SJSA1 (cell line): Measurements from ENCODE around the gene NSFL1C. TPM values are rescaled to one million over a fixed set of nuclear protein-coding genes. Genes with fewer than 3 reads are reported as not detected.

ENCODE experiments used
- DNase-seq, 2 experiments: peaks; one replicate each; pipeline ENCODE4 v3.0.0-alpha.2; 2015 to 2020; ENCODE audit warnings: low spot score in 2 of 2, low read depth in 1 of 2
- H3K27ac ChIP-seq: fragments of 250-450 bp; sonication (Bioruptor Pico); 2 replicates; pipeline ENCODE4 v1.5.1; 2020; ENCODE audit warnings: mild to moderate bottlenecking, moderate library complexity
- H3K27me3 ChIP-seq: fragments of 250-450 bp; sonication (Bioruptor Pico); replicated peaks from 2 replicates; pipeline ENCODE4 v1.5.1; 2020; ENCODE audit warnings: mild to moderate bottlenecking, moderate library complexity
- H3K36me3 ChIP-seq: fragments of 250-450 bp; sonication (Bioruptor Pico); 2 replicates; pipeline ENCODE4 v1.5.1; 2020; ENCODE audit warnings: mild to moderate bottlenecking
- H3K4me1 ChIP-seq: fragments of 250-450 bp; sonication (Bioruptor Pico); replicated peaks from 2 replicates; pipeline ENCODE4 v1.6.1; 2021; ENCODE audit warnings: mild to moderate bottlenecking
- H3K4me3 ChIP-seq: fragments of 250-450 bp; sonication (Bioruptor Pico); 2 replicates; pipeline ENCODE4 v1.5.1; 2020; ENCODE audit warnings: mild to moderate bottlenecking
- H3K9me3 ChIP-seq: fragments of 250-450 bp; sonication (Bioruptor Pico); replicated peaks from 2 replicates; pipeline ENCODE4 v1.5.1; 2020; ENCODE audit warnings: mild to moderate bottlenecking
- total RNA-seq: library from RNA; depleted of rRNA; stranded (reverse); fragments of >200 nt; shearing (Covaris generic); gene quantifications from 2 replicates; pipeline ENCODE4 v1.2.3, GENCODE V29; 2014

Gene NSFL1C
- total RNA-seq, 1 experiment from 2014 or later = 57.3 TPM

DNA sequence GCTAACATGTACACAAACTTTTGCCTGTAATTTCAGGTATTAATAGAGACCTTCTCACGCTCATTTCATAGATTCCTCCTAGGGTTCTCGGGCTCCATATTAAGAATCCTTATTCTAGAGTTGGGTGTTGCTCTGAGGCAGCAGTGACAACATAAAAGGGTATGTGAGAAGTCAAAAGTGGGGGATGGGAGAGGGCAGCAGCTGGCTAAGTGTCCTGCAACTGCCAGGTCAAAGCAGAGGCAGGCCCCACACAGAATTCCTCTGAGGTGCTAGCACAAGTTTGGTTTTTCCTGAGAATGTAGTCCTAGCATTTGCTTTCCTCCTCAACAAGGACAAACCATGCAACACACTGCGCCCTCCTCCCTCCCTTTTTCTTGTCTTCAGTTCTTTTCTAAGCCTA lies 4.6 kb downstream of the NSFL1C start:
- H3K27ac ChIP-seq = no peak overlapping the region
- H3K9me3 ChIP-seq = peaks cover 3% of the 10 kb centered on the region; the same call in 1 of the 2 replicates
- H3K27me3 ChIP-seq = no peaks in the 10 kb centered on the region
- H3K4me1 ChIP-seq = peaks cover 11% of the 10 kb centered on the region
- H3K4me3 ChIP-seq = no peak overlapping the region
- peaks cover 89% of the 10 kb centered on the region for H3K36me3 ChIP-seq
- DNase-seq = no peak

DNA sequence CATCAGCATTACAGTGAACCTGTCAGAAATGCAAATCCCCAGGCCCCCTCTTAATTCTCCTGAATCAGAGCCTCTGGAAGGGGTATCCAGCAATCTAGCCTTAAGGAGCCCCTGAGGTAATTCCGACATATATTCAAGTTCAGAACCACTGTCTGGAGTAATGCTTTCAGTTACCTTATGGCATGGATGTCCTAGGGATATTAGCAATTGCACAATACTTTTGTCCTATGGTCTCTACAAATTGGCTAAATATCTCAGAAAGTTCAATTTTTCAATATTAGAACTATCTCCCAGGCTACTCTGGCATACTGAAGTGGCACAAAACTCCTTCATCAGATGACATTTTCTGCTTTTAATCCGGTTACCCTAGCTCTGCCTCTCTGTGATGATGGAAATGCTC lies 6.4 kb downstream of the NSFL1C start:
- Histone ChIP-seq H3K9me3 (no peaks in the 10 kb centered on the region), H3K27ac (no peak overlapping the region), H3K27me3 (no peaks in the 10 kb centered on the region), H3K4me3 (no peak overlapping the region), H3K4me1 (peaks cover 4% of the 10 kb centered on the region), H3K36me3 (peaks cover 96% of the 10 kb centered on the region)
- DNase-seq = no peak

DNA sequence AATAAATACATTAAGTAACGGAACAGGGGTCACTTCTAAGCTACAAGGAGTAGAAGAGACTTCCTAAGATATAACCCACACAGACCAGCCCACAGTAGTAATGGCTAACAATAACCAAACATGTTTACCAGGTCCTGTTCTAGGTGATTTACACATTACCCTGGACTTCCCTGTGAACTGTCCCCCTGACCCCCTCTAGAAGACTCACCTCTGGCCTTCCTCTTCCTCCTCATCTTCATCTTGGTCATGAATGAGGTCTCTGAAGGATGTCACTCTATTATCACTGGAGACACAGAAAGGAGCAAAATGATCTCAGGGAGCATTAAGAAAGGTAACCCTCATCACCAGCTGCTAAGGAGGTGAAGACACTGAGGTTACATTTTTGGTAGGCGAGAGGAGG lies 8.7 kb downstream of the NSFL1C start:
- Histone ChIP-seq H3K4me3 (no peak overlapping the region), H3K27ac (no peak overlapping the region), H3K4me1 (no peaks in the 10 kb centered on the region), H3K36me3 (peaks cover 96% of the 10 kb centered on the region), H3K9me3 (no peaks in the 10 kb centered on the region), H3K27me3 (no peaks in the 10 kb centered on the region)
- no peak for DNase-seq

GRCh38 chr20:1456300-1456699 lies 10.3 kb downstream of the NSFL1C start:
- Histone ChIP-seq H3K36me3 (peaks cover 100% of the 10 kb centered on the region), H3K9me3 (no peaks in the 10 kb centered on the region), H3K4me3 (no peak overlapping the region), H3K27ac (0 out of 2 replicates have a peak overlapping the region, but pooled peaks have one; percentile 3), H3K4me1 (no peaks in the 10 kb centered on the region), H3K27me3 (no peaks in the 10 kb centered on the region)
- DNase-seq = no peak

- Histone ChIP-seq H3K9me3 (no peaks in the 10 kb centered on the region), H3K36me3 (peaks cover 98% of the 10 kb centered on the region), H3K4me3 (no peak overlapping the region), H3K27me3 (no peaks in the 10 kb centered on the region), H3K4me1 (no peaks in the 10 kb centered on the region), H3K27ac (no peak overlapping the region)
- no peak for DNase-seq
Observed at GRCh38 chr20:1450926-1451491, 15.6 kb downstream of the NSFL1C start.

- no peak overlapping the region for H3K27ac ChIP-seq
- DNase-seq = no peak
- H3K9me3 ChIP-seq = no peaks in the 10 kb centered on the region
- H3K27me3 ChIP-seq = no peaks in the 10 kb centered on the region
- H3K4me3 ChIP-seq = no peak overlapping the region
- H3K4me1 ChIP-seq = no peaks in the 10 kb centered on the region
- H3K36me3 ChIP-seq = peaks cover 98% of the 10 kb centered on the region
Observed at GRCh38 chr20:1449370-1449769, 17.3 kb downstream of the NSFL1C start.

DNA sequence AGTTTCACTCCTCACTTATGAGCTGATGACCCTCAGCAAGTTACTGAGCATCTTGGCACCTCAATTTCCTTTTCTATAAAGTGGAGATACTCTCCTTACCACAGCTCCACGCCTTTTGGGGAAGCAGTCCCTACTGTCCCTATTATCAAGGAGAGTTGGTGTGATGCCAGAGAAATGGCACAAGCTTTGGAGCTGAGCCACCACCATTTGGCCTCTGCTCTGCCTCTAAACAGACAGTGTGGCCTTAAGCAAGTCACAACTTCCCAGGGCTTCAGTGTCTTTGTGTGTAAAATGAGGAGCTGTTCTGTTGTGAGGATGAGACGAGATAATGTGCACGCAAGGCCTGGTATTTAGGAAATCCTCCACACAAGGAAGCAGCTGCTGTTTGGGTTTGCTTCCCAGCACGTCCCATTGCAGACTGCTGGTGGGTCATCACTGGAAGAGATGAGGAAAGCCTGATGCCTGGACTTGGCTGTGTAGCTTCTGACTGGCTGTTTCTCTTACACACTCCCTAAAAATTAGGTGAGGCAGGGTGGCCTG lies 18.5 kb downstream of the NSFL1C start:
- Histone ChIP-seq H3K4me1 (no peaks in the 10 kb centered on the region), H3K27ac (no peak overlapping the region), H3K9me3 (no peaks in the 10 kb centered on the region), H3K4me3 (no peak overlapping the region), H3K27me3 (no peaks in the 10 kb centered on the region), H3K36me3 (peaks cover 97% of the 10 kb centered on the region)
- DNase-seq = no peak

DNA sequence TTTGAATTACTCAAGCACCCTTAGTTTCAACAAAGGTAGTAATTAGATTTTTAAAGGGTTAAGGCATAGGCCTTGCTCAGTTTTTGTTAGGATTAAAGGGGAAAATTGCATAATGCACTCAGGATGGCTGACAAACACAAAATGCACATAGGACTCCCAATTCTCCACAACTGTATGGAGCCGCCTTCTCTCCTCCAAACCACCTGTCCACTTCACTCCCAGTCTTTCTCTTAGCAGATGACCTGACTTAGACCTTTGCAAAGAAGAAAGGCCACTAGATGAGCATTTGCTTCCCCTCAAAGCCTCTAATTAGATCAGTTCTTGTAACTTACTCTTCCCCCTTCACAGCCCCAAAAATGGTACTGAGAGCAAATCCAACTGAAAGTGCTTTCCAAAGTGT lies 20.1 kb downstream of the NSFL1C start:
- Histone ChIP-seq H3K27ac (no peak overlapping the region), H3K9me3 (no peaks in the 10 kb centered on the region), H3K4me1 (no peaks in the 10 kb centered on the region), H3K27me3 (no peaks in the 10 kb centered on the region), H3K4me3 (no peak overlapping the region), H3K36me3 (peaks cover 96% of the 10 kb centered on the region)
- no peak for DNase-seq

DNA sequence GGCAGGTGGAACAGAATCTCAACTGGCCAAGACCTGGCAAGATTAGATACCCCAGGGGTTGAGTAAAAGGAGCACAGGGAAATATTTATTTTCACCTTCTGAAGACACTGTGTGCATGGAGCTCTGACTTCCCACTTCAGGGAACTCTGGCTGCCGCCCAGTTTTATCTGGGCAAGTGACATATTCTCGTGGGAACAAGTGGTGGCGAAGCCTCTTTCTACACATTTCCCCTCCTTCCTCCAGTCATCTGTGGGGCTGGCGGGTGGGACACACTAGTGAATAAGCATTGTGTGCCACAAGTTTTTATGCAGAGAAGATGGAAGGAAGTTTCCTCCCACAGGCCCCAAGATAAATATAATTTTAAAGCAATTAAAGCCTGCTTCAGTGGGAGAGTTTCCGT lies 23.6 kb downstream of the NSFL1C start:
- H3K9me3 ChIP-seq = no peaks in the 10 kb centered on the region
- H3K36me3 ChIP-seq = peaks cover 66% of the 10 kb centered on the region
- no peaks in the 10 kb centered on the region for H3K4me1 ChIP-seq
- no peaks in the 10 kb centered on the region for H3K27me3 ChIP-seq
- no peak overlapping the region for H3K27ac ChIP-seq
- no peak for DNase-seq
- no peak overlapping the region for H3K4me3 ChIP-seq

DNA sequence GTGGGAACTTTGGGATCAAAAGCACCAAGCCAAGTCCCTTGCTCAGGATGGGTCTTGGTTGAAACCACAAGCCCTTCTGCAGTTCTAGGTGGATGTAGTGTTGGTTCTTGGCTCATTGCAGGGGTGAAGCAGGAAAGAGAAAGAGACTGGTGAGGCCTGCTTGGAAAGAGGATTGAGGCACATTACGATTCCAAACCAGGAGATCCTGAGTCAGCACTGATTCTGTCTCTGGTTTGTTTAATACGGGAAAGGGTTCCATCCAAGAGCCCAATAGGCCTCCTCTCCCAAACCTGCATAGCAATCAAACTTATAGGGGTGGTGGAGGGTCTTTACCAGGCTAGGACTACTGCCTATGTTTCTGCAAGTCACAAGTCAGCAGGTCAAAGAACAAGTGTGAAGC lies 24.3 kb downstream of the NSFL1C start:
- no peaks in the 10 kb centered on the region for H3K27me3 ChIP-seq
- H3K27ac ChIP-seq = no peak overlapping the region
- peaks cover 59% of the 10 kb centered on the region for H3K36me3 ChIP-seq
- DNase-seq = no peak
- no peak overlapping the region for H3K4me3 ChIP-seq
- H3K4me1 ChIP-seq = no peaks in the 10 kb centered on the region
- no peaks in the 10 kb centered on the region for H3K9me3 ChIP-seq

DNA sequence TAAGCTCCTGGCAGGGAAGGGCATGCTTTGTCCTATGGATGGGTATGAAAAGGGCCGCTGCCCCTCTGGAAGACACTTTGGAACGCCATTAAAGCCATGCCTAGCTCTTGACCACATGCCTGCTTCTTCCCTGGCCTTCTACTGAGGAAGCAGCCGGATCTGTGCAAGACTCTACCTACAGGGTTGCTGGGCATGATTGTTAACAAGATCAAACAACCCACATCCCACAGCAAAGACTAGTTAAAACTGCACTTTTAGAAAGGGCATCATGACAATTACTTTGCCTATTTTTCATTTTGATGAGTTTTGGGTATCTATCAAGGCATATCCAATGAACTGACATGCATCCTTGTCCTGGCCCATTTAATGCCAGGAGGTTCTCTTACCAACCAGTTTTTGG lies 25.5 kb downstream of the NSFL1C start:
- Histone ChIP-seq H3K4me3 (no peak overlapping the region), H3K27ac (no peak overlapping the region), H3K27me3 (no peaks in the 10 kb centered on the region), H3K4me1 (no peaks in the 10 kb centered on the region), H3K9me3 (no peaks in the 10 kb centered on the region), H3K36me3 (peaks cover 47% of the 10 kb centered on the region)
- DNase-seq = no peak

- H3K4me3 ChIP-seq = no peak overlapping the region
- H3K4me1 ChIP-seq = peaks cover 3% of the 10 kb centered on the region
- H3K9me3 ChIP-seq = no peaks in the 10 kb centered on the region
- DNase-seq = no peak
- no peak overlapping the region for H3K27ac ChIP-seq
- peaks cover 36% of the 10 kb centered on the region for H3K36me3 ChIP-seq
- H3K27me3 ChIP-seq = no peaks in the 10 kb centered on the region
Observed at GRCh38 chr20:1440024-1440423, 26.6 kb downstream of the NSFL1C start.

DNA sequence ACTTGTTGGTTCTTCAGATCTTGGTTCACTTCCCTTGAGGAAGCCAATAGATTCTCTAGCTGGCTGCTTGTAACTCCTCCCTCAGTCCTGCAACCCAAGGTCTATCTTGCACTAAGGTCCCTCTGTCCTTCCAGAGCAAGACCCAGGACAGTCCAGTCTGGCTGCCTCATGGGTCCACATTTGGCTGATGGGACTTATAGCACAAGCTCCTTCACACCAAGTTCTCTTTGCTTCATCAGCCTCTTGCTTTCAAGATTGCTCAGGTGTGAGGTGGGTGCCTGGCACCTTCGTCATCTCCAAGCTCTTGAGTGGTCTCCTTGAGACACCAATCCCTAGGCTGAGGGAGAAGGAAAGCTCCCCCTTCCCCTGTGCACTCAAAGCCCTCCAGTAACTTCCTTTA lies 28.3 kb downstream of the NSFL1C start:
- H3K27ac ChIP-seq = no peak overlapping the region
- DNase-seq = no peak
- H3K9me3 ChIP-seq = no peaks in the 10 kb centered on the region
- no peaks in the 10 kb centered on the region for H3K27me3 ChIP-seq
- H3K4me1 ChIP-seq = peaks cover 11% of the 10 kb centered on the region
- H3K4me3 ChIP-seq = no peak overlapping the region
- peaks cover 19% of the 10 kb centered on the region for H3K36me3 ChIP-seq

GRCh38 chr20:1437235-1437904 lies 29.3 kb downstream of the NSFL1C start:
- Histone ChIP-seq H3K9me3 (no peaks in the 10 kb centered on the region), H3K4me3 (no peak overlapping the region), H3K36me3 (peaks cover 10% of the 10 kb centered on the region), H3K27ac (no peak overlapping the region), H3K4me1 (peaks cover 11% of the 10 kb centered on the region), H3K27me3 (no peaks in the 10 kb centered on the region)
- DNase-seq = peak; percentile 55 to 63
